Gastroesophageal sphincter (tissue), 4 donors: Measurements from ENCODE around the gene PERP. TPM values are rescaled to one million over a fixed set of nuclear protein-coding genes. Genes with fewer than 3 reads are reported as not detected.

Experiments
- ATAC-seq: fragments of 150-250 bp; one replicate; pipeline ENCODE4 v1.9.1; 2016; ENCODE audit warnings: mild to moderate bottlenecking, moderate library complexity
- H3K27ac ChIP-seq, 4 donors: fragments of 200-600 bp; sonication (generic) in 3 of 4; 1 replicate in 3 of 4; 2 replicates in 1 of 4; pipeline ENCODE4 v1.5.1; 2016 to 2019
- H3K27me3 ChIP-seq: fragments of 200-600 bp; sonication (generic); one replicate; pipeline ENCODE4 v1.5.1; 2019
- H3K36me3 ChIP-seq, 2 donors: fragments of 200-600 bp; sonication (generic); one replicate each; pipeline ENCODE4 v1.5.1; 2019; ENCODE audit warnings: control low read depth in 1 of 2
- H3K4me1 ChIP-seq, 3 donors: fragments of 200-600 bp; sonication (generic); 1 replicate in 2 of 3; 2 replicates in 1 of 3; pipeline ENCODE4 v1.5.1; 2016 to 2019; ENCODE audit warnings: control low read depth in 2 of 3
- H3K4me3 ChIP-seq, 2 donors: fragments of 200-600 bp; sonication (generic); one replicate each; pipeline ENCODE4 v1.5.1; 2019; ENCODE audit warnings: mild to moderate bottlenecking in 1 of 2, moderate library complexity in 1 of 2
- H3K9me3 ChIP-seq, 3 donors: fragments of 200-600 bp; sonication (generic); one replicate each; pipeline ENCODE4 v1.5.1; 2017 to 2019; ENCODE audit warnings: control low read depth in 2 of 3
- CTCF ChIP-seq, 4 experiments: fragments of 200-600 bp in 2 of 4; fragments of 450-650 bp in 2 of 4; sonication (generic) in 1 of 4; IDR thresholded peaks; one replicate each; pipeline ENCODE4 v1.5.1; 2017 to 2019; ENCODE audit warnings: antibody characterized with exemption in 4 of 4, mild to moderate bottlenecking in 2 of 4, moderate library complexity in 2 of 4
- EP300 ChIP-seq: sonication (generic); formaldehyde crosslinking; IDR thresholded peaks from one replicate; pipeline ENCODE4 v1.6.1; 2017; ENCODE audit warnings: antibody characterized with exemption, mild to moderate bottlenecking
- POLR2A ChIP-seq, 2 donors: fragments of 450-650 bp; IDR thresholded peaks; one replicate each; pipeline ENCODE4 v1.6.1; 2017; ENCODE audit warnings: antibody characterized with exemption in 2 of 2, mild to moderate bottlenecking in 2 of 2, moderate library complexity in 1 of 2
- POLR2AphosphoS5 ChIP-seq: sonication (generic); formaldehyde crosslinking; IDR thresholded peaks from one replicate; pipeline ENCODE4 v1.6.1; 2017; ENCODE audit warnings: antibody characterized with exemption
- WGBS, 2 donors: methylation state at CpG; one replicate each; pipeline ENCODE4 v1.1.5; 2018; ENCODE audit warnings: low coverage in 1 of 2; 5-methylcytosine and 5-hydroxymethylcytosine counted together
- total RNA-seq, 4 donors: library from RNA; depleted of rRNA; stranded (reverse); fragments of >200 nt; gene quantifications; one replicate each; pipeline ENCODE4 v1.1.0, GENCODE V29; 2016

PERP gene
- total RNA-seq, 4 donors from 2014 or later, result 20.7 to 155 (median 60.6) TPM

GRCh38 chr6:138099832-138100231 lies 7.4 kb downstream of the PERP start:
- Histone ChIP-seq H3K36me3 (peaks cover 0 to 16% of the 10 kb centered on the region in 2 donors), H3K9me3 (no peaks in the 10 kb centered on the region), H3K27me3 (no peaks in the 10 kb centered on the region), H3K4me1 (peaks cover 0 to 28% (median 3%) of the 10 kb centered on the region in 3 donors), H3K4me3 (no peak overlapping the region), H3K27ac (no peak overlapping the region)
- no peak for TF ChIP-seq EP300
- TF ChIP-seq POLR2AphosphoS5, result no peak
- no peak for TF ChIP-seq CTCF (IDR thresholded peaks at IDR 0.05)
- TF ChIP-seq POLR2A (IDR thresholded peaks at IDR 0.05), result no peak
- ATAC-seq, result no peak
- 35 to 37% methylated on average over 4 to 5 of the region's 5 CpGs for WGBS, 2 donors

GRCh38 chr6:138098306-138098705 lies 8.9 kb downstream of the PERP start:
- Histone ChIP-seq H3K9me3 (no peaks in the 10 kb centered on the region), H3K27me3 (no peaks in the 10 kb centered on the region), H3K36me3 (peaks cover 0 to 21% of the 10 kb centered on the region in 2 donors), H3K4me1 (peaks cover 0 to 26% (median 3%) of the 10 kb centered on the region in 3 donors), H3K4me3 (no peak overlapping the region), H3K27ac (no peak overlapping the region)
- 67 to 100% methylated on average over 1 to 2 of the region's 2 CpGs for WGBS, 2 donors
- ATAC-seq, result no peak
- no peak for TF ChIP-seq POLR2A (IDR thresholded peaks at IDR 0.05)
- TF ChIP-seq POLR2AphosphoS5, result no peak
- TF ChIP-seq EP300, result no peak

GRCh38 chr6:138094260-138094659 lies 13.0 kb downstream of the PERP start:
- 100% methylated on average over 1 of the region's 1 CpG for WGBS, 2 donors
- ATAC-seq, result no peak
- H3K27ac ChIP-seq, result no peak overlapping the region
- H3K36me3 ChIP-seq, result peaks cover 0 to 48% of the 10 kb centered on the region in 2 donors
- H3K4me1 ChIP-seq, result peaks cover 0 to 5% (median 0%) of the 10 kb centered on the region in 3 donors
- no peak for TF ChIP-seq CTCF (IDR thresholded peaks at IDR 0.05)
- TF ChIP-seq POLR2A (IDR thresholded peaks at IDR 0.05), result no peak
- no peak for TF ChIP-seq EP300
- TF ChIP-seq POLR2AphosphoS5, result no peak
- no peak overlapping the region for H3K4me3 ChIP-seq
- no peaks in the 10 kb centered on the region for H3K9me3 ChIP-seq
- H3K27me3 ChIP-seq, result no peaks in the 10 kb centered on the region

- H3K4me1 ChIP-seq, result peaks cover 0 to 8% (median 1%) of the 10 kb centered on the region in 3 donors
- H3K9me3 ChIP-seq, result no peaks in the 10 kb centered on the region
- H3K4me3 ChIP-seq, result no peak overlapping the region
- TF ChIP-seq CTCF (IDR thresholded peaks at IDR 0.05), result no peak
- TF ChIP-seq EP300, result no peak
- no peak for TF ChIP-seq POLR2A (IDR thresholded peaks at IDR 0.05)
- TF ChIP-seq POLR2AphosphoS5, result no peak
- 92 to 100% methylated on average over 2 of the region's 2 CpGs for WGBS, 2 donors
- H3K27me3 ChIP-seq, result no peaks in the 10 kb centered on the region
- no peak overlapping the region for H3K27ac ChIP-seq
- H3K36me3 ChIP-seq, result peaks cover 0 to 48% of the 10 kb centered on the region in 2 donors
- no peak for ATAC-seq
These were observed 13.6 kb downstream of the PERP start for GRCh38 chr6:138093632-138094031.

GRCh38 chr6:138092686-138093085 lies 14.5 kb downstream of the PERP start:
- TF ChIP-seq POLR2AphosphoS5 (no peak), CTCF (IDR thresholded peaks at IDR 0.05) (no peak), EP300 (no peak), POLR2A (IDR thresholded peaks at IDR 0.05) (no peak)
- peaks cover 0 to 14% (median 4%) of the 10 kb centered on the region in 3 donors for H3K4me1 ChIP-seq
- peaks cover 0 to 48% of the 10 kb centered on the region in 2 donors for H3K36me3 ChIP-seq
- no peaks in the 10 kb centered on the region for H3K27me3 ChIP-seq
- H3K27ac ChIP-seq, result no peak overlapping the region
- H3K4me3 ChIP-seq, result no peak overlapping the region
- H3K9me3 ChIP-seq, result no peaks in the 10 kb centered on the region
- ATAC-seq, result no peak
- 35 to 71% methylated on average over 4 of the region's 4 CpGs for WGBS, 2 donors
